ENCODE measurements around the gene LIN52.
A peak's percentile ranks its signal among the peaks of the same experiment; 100 is the strongest.

LIN52 gene

DNA sequence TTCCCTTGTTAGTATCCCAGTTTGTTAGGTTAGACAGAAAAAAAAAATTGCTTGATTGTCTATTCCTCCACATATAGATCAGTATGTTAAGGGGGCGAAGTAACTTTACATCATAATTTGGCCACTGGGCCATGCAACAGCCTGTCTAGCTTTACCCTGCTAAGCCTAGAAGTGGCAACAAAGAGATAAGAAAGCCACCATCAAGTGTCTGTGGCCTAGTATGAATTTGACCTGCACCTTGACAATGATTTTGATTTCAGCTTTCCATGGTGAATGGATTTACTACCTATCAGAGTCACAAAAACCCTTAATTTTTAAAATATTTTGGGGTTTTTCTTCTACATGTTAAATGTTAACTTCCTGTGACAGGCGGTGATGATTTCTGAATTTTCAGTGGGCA lies 63.9 kb downstream of the LIN52 start:
- Histone ChIP-seq H3K4me2 (no peak overlapping the region), H3K36me3 (no peaks in the 10 kb centered on the region), H3K9me3 (replicated peaks in 1 of 11) (no peaks in the 10 kb centered on the region), H3K4me1 (no peaks in the 10 kb centered on the region), H4K20me1 (no peaks in the 10 kb centered on the region), H3K27me3 (no peaks in the 10 kb centered on the region), H3K9ac (no peak overlapping the region), H3K27ac (no peak overlapping the region), H3K4me3 (no peak overlapping the region)
- TF ChIP-seq Cebpa-rat (IDR thresholded peaks at IDR 0.05) = no peak

DNA sequence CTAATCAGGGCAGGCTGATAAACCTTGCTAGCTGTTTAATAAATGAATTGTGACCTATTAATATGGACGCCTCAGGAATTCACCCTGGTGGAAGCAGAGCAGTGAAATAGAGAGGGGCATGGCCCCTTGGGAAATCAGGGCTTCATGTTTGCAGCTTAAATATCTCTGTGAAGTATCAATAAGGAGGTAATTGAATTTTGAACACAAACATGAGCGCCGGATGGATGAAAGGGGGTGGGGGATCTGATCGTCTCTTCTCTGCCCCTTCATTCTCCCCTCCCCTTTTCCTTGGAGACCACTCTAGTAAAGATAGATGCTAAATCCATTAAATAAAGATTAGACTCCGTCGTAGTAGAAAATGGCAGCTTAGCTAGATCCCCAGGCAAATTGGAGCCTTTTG lies 70.5 kb downstream of the LIN52 start:
- no peaks in the 10 kb centered on the region for H3K4me1 ChIP-seq
- no peak for TF ChIP-seq Cebpa-rat (IDR thresholded peaks at IDR 0.05)
- H3K4me3 ChIP-seq = no peak overlapping the region
- no peak overlapping the region for H3K27ac ChIP-seq
- H3K9ac ChIP-seq = no peak overlapping the region
- no peak overlapping the region for H3K4me2 ChIP-seq
- no peaks in the 10 kb centered on the region for H3K27me3 ChIP-seq
- no peaks in the 10 kb centered on the region for H3K9me3 ChIP-seq (replicated peaks in 1 of 11)
- H3K36me3 ChIP-seq = no peaks in the 10 kb centered on the region
- no peaks in the 10 kb centered on the region for H4K20me1 ChIP-seq

GRCh38 chr14:74155749-74156148 lies 71.0 kb downstream of the LIN52 start:
- H3K4me3 ChIP-seq = no peak overlapping the region
- no peak overlapping the region for H3K27ac ChIP-seq

DNA sequence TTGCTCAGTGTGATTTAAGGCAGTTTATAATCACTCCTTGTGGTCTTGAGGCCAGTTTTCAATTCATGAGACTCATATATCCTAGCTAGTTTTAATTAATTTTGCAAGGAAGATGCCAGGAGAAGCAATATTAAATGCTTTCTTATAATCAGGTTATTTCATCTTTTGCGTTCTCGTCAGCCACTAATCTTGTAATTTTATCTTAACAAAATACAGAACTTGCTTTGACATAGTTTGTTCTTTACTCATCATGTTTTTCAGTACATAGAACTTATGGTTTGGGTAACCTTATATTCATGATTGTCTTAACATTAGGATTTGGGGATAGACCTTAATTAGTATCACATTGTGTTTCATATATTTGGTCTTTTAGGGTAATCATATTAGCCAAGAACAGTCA lies 76.0 kb downstream of the LIN52 start:
- no peak overlapping the region for H3K4me3 ChIP-seq
- H3K4me2 ChIP-seq = no peak overlapping the region
- TF ChIP-seq Cebpa-rat (IDR thresholded peaks at IDR 0.05) = no peak

More at GRCh38 chr14:74155749-74156148, 71.0 kb downstream of the LIN52 start:
- no peaks in the 10 kb centered on the region for H3K9me3 ChIP-seq (replicated peaks in 1 of 11)
- H3K9ac ChIP-seq = no peak overlapping the region
- no peaks in the 10 kb centered on the region for H3K27me3 ChIP-seq
- H3K4me1 ChIP-seq = no peaks in the 10 kb centered on the region
- no peaks in the 10 kb centered on the region for H4K20me1 ChIP-seq
- H3K36me3 ChIP-seq = no peaks in the 10 kb centered on the region
- no peak for TF ChIP-seq Cebpa-rat (IDR thresholded peaks at IDR 0.05)
- H3K4me2 ChIP-seq = no peak overlapping the region

DNA sequence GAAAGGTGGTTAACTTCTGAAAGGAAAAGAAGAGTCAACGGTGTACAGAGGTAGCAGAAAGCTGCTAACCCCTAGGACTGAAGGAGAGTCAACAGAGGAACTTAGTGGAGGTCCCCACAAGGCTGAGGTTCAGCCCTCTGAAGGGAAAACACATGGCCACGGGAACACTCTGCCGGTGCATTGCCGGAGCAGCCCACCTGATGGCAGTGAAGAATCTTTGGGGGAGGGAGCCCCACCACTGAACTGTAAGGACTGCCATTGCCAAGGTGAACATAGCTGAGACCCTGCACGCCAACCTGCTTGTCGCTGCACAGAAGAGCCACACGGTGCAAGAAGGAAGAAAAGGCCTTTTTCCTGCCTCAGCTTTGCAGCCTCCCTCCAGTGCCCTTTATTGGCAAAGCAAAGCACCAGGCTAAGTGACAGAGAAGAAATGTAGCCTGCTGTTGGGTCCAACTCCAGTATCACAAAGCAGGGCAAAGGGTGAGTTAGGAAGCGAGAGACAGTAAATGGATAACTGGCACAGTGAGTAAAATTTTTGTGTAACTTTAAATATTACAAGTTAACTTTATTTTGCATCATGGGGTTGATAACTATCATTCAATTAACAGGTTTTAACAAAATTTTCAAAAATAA lies 76.9 kb downstream of the LIN52 start:
- Histone ChIP-seq H3K9ac (no peak overlapping the region), H3K4me3 (no peak overlapping the region), H3K27ac (no peak overlapping the region), H3K9me3 (replicated peaks in 1 of 11) (no peaks in the 10 kb centered on the region), H3K27me3 (no peaks in the 10 kb centered on the region), H4K20me1 (0 out of 22 replicates have a peak, but pooled peaks cover 0 to 3% (median 0%) of the 10 kb centered on the region in 11 experiments), H3K4me1 (no peaks in the 10 kb centered on the region), H3K4me2 (no peak overlapping the region), H3K36me3 (peaks cover 0 to 5% (median 0%) of the 10 kb centered on the region in 11 experiments; a peak in 3 of 22 replicates)
- no peak for TF ChIP-seq Cebpa-rat (IDR thresholded peaks at IDR 0.05)

More for the DNA sequence above, 76.0 kb downstream of the LIN52 start:
- Histone ChIP-seq H3K27me3 (no peaks in the 10 kb centered on the region), H3K36me3 (peaks cover 0 to 5% (median 0%) of the 10 kb centered on the region in 11 experiments; a peak in 3 of 22 replicates), H3K4me1 (no peaks in the 10 kb centered on the region), H3K9me3 (replicated peaks in 1 of 11) (no peaks in the 10 kb centered on the region), H3K27ac (no peak overlapping the region), H3K9ac (no peak overlapping the region), H4K20me1 (0 out of 22 replicates have a peak, but pooled peaks cover 0 to 3% (median 0%) of the 10 kb centered on the region in 11 experiments)

GRCh38 chr14:74169906-74170305 lies 85.2 kb downstream of the LIN52 start:
- H3K9ac ChIP-seq = no peak overlapping the region
- H3K27ac ChIP-seq = no peak overlapping the region
- H3K4me2 ChIP-seq = no peak overlapping the region
- no peaks in the 10 kb centered on the region for H3K9me3 ChIP-seq (replicated peaks in 1 of 11)
- no peaks in the 10 kb centered on the region for H4K20me1 ChIP-seq
- TF ChIP-seq Cebpa-rat (IDR thresholded peaks at IDR 0.05) = no peak
- no peaks in the 10 kb centered on the region for H3K36me3 ChIP-seq
- no peaks in the 10 kb centered on the region for H3K27me3 ChIP-seq
- no peaks in the 10 kb centered on the region for H3K4me1 ChIP-seq
- H3K4me3 ChIP-seq = no peak overlapping the region

- Histone ChIP-seq H3K27ac (peak overlapping the region in 4 of 11 experiments; percentile 8 to 77 (median 46); a peak in 7 of 22 replicates), H3K4me2 (peak overlapping the region in 7 of 11 experiments; percentile 27 to 62 (median 58); a peak in 9 of 22 replicates), H3K4me3 (no peak overlapping the region), H3K36me3 (no peaks in the 10 kb centered on the region), H4K20me1 (no peaks in the 10 kb centered on the region), H3K9ac (0 out of 22 replicates have a peak overlapping the region, but pooled peaks of 1 of the 11 experiments have one; percentile 36), H3K9me3 (replicated peaks in 1 of 11) (no peaks in the 10 kb centered on the region), H3K4me1 (peaks cover 0 to 18% (median 8%) of the 10 kb centered on the region in 10 experiments; a peak in 13 of 20 replicates), H3K27me3 (no peaks in the 10 kb centered on the region)
- TF ChIP-seq Cebpa-rat (IDR thresholded peaks at IDR 0.05) = peak in 2 of 11 experiments; percentile 6 to 16; a peak in 1 of 22 replicates
These were observed 91.6 kb downstream of the LIN52 start for GRCh38 chr14:74176400-74176793.

- TF ChIP-seq Cebpa-rat (IDR thresholded peaks at IDR 0.05) = no peak
- Histone ChIP-seq H3K4me2 (no peak overlapping the region), H3K9ac (no peak overlapping the region), H4K20me1 (no peaks in the 10 kb centered on the region; a peak in 1 of 22 replicates), H3K27me3 (no peaks in the 10 kb centered on the region), H3K9me3 (replicated peaks in 1 of 11) (no peaks in the 10 kb centered on the region), H3K27ac (no peak overlapping the region), H3K4me1 (peaks cover 0 to 18% (median 8%) of the 10 kb centered on the region in 10 experiments; a peak in 13 of 20 replicates), H3K36me3 (no peaks in the 10 kb centered on the region; a peak in 1 of 22 replicates), H3K4me3 (no peak overlapping the region)
These were observed 95.1 kb downstream of the LIN52 start for GRCh38 chr14:74179856-74180255.

GRCh38 chr14:74190927-74191575 lies 106.3 kb downstream of the LIN52 start:
- Histone ChIP-seq H3K9me3 (replicated peaks in 1 of 11) (no peaks in the 10 kb centered on the region), H3K9ac (no peak overlapping the region), H3K4me2 (no peak overlapping the region), H3K4me3 (no peak overlapping the region), H3K36me3 (peaks cover 0 to 7% (median 0%) of the 10 kb centered on the region in 11 experiments; a peak in 4 of 22 replicates), H3K4me1 (no peaks in the 10 kb centered on the region), H3K27ac (no peak overlapping the region), H4K20me1 (0 out of 22 replicates have a peak, but pooled peaks cover 0 to 3% (median 0%) of the 10 kb centered on the region in 11 experiments), H3K27me3 (no peaks in the 10 kb centered on the region)
- TF ChIP-seq Cebpa-rat (IDR thresholded peaks at IDR 0.05) = no peak
